Ascending aorta (tissue), 2 donors: ENCODE data around the gene SYTL2. TPM values are rescaled to one million over a fixed set of nuclear protein-coding genes. Genes with fewer than 3 reads are reported as not detected.
A peak's percentile ranks its signal among the peaks of the same experiment; 100 is the strongest.
"Not testable (repeated sequence)": the region's sequence is repeated elsewhere in the genome, so short reads cannot be mapped to it uniquely, and the experiment has no call there.

ENCODE experiments used
- DNase-seq, 2 donors: peaks; one replicate each; pipeline ENCODE4 v3.0.0-alpha.2; 2019; ENCODE audit warnings: low spot score in 2 of 2
- H3K27ac ChIP-seq, 2 donors: fragments of 200-600 bp; sonication (generic); one replicate each; pipeline ENCODE4 v1.5.1; 2016 to 2017; ENCODE audit warnings: mild to moderate bottlenecking in 1 of 2
- H3K27me3 ChIP-seq: fragments of 200-600 bp; sonication (generic); one replicate; pipeline ENCODE4 v1.5.1; 2017
- H3K36me3 ChIP-seq, 2 donors: fragments of 200-600 bp; sonication (generic); one replicate each; pipeline ENCODE4 v1.5.1; 2016
- H3K4me1 ChIP-seq, 2 donors: fragments of 200-600 bp; sonication (generic); one replicate each; pipeline ENCODE4 v1.5.1; 2016 to 2017; ENCODE audit warnings: mild to moderate bottlenecking in 1 of 2
- H3K4me3 ChIP-seq, 2 donors: fragments of 200-600 bp; sonication (generic); one replicate each; pipeline ENCODE4 v1.5.1; 2016 to 2017; ENCODE audit warnings: mild to moderate bottlenecking in 1 of 2
- H3K9me3 ChIP-seq, 2 donors: fragments of 200-600 bp; sonication (generic); one replicate each; pipeline ENCODE4 v1.5.1; 2016
- CTCF ChIP-seq, 3 experiments: fragments of 200-600 bp in 2 of 3; fragments of 450-650 bp in 1 of 3; sonication (generic) in 2 of 3; IDR thresholded peaks; one replicate each; pipeline ENCODE4 v1.5.1; 2016 to 2019; ENCODE audit warnings: antibody characterized with exemption in 3 of 3, mild to moderate bottlenecking in 1 of 3, moderate library complexity in 1 of 3
- intact Hi-C: fragments of 100-400 bp; cut with DNase I; formaldehyde crosslinking; loops from one replicate; pipeline ENCODE4 v1.15.1; 2023
- total RNA-seq: library from RNA; depleted of rRNA; stranded (reverse); fragments of >200 nt; gene quantifications from one replicate; pipeline ENCODE4 v1.1.0, GENCODE V29; 2016

SYTL2 gene
- total RNA-seq, 1 donor from 2014 or later, result 151 TPM

GRCh38 chr11:85779956-85780640 lies 30.8 kb downstream of the SYTL2 start:
- Histone ChIP-seq H3K4me3 (no peak overlapping the region), H3K36me3 (no peaks in the 10 kb centered on the region), H3K27ac (no peak overlapping the region), H3K4me1 (no peaks in the 10 kb centered on the region), H3K27me3 (no peaks in the 10 kb centered on the region), H3K9me3 (no peaks in the 10 kb centered on the region)
- intact Hi-C loops, result no loop called here
- no peak for DNase-seq
- no peak for TF ChIP-seq CTCF (IDR thresholded peaks at IDR 0.05)

- H3K9me3 ChIP-seq, H3K36me3 ChIP-seq, H3K4me1 ChIP-seq, H3K27ac ChIP-seq, DNase-seq, H3K27me3 ChIP-seq, H3K4me3 ChIP-seq, intact Hi-C loops: not testable (repeated sequence)
These were observed 33.4 kb downstream of the SYTL2 start for GRCh38 chr11:85777603-85777972.

GRCh38 chr11:85776951-85777602 lies 33.9 kb downstream of the SYTL2 start:
- H3K27me3 ChIP-seq, result no peaks in the 10 kb centered on the region
- H3K36me3 ChIP-seq, result no peaks in the 10 kb centered on the region
- H3K9me3 ChIP-seq, result no peaks in the 10 kb centered on the region
- intact Hi-C loops, result no loop called here
- TF ChIP-seq CTCF (IDR thresholded peaks at IDR 0.05), result no peak
- H3K27ac ChIP-seq, result no peak overlapping the region
- H3K4me1 ChIP-seq, result peaks cover 0 to 9% of the 10 kb centered on the region in 2 donors
- no peak for DNase-seq
- no peak overlapping the region for H3K4me3 ChIP-seq

GRCh38 chr11:85774256-85775101 lies 36.5 kb downstream of the SYTL2 start:
- peak overlapping the region in 1 of 2 donors; percentile 6 for H3K27ac ChIP-seq
- intact Hi-C loops, result no loop called here
- H3K9me3 ChIP-seq, result no peaks in the 10 kb centered on the region
- no peak for TF ChIP-seq CTCF (IDR thresholded peaks at IDR 0.05)
- H3K4me1 ChIP-seq, result peaks cover 0 to 9% of the 10 kb centered on the region in 2 donors
- DNase-seq, result no peak
- no peak overlapping the region for H3K4me3 ChIP-seq
- H3K27me3 ChIP-seq, result no peaks in the 10 kb centered on the region
- H3K36me3 ChIP-seq, result no peaks in the 10 kb centered on the region

GRCh38 chr11:85772695-85773094 lies 38.2 kb downstream of the SYTL2 start:
- intact Hi-C loops, result no loop called here
- peaks cover 0 to 9% of the 10 kb centered on the region in 2 donors for H3K4me1 ChIP-seq
- H3K9me3 ChIP-seq, result no peaks in the 10 kb centered on the region
- peak overlapping the region; percentile 12 to 29 for H3K27ac ChIP-seq
- H3K4me3 ChIP-seq, result no peak overlapping the region
- H3K27me3 ChIP-seq, result no peaks in the 10 kb centered on the region
- H3K36me3 ChIP-seq, result no peaks in the 10 kb centered on the region
- TF ChIP-seq CTCF (IDR thresholded peaks at IDR 0.05), result no peak
- no peak for DNase-seq

GRCh38 chr11:85771568-85771967 lies 39.4 kb downstream of the SYTL2 start:
- Histone ChIP-seq H3K27ac (no peak overlapping the region), H3K36me3 (no peaks in the 10 kb centered on the region), H3K27me3 (no peaks in the 10 kb centered on the region), H3K4me1 (peaks cover 0 to 9% of the 10 kb centered on the region in 2 donors), H3K9me3 (no peaks in the 10 kb centered on the region), H3K4me3 (no peak overlapping the region)
- no peak for DNase-seq
- intact Hi-C loops, result no loop called here
- no peak for TF ChIP-seq CTCF (IDR thresholded peaks at IDR 0.05)
